ENCODE results near the gene BBOX1. TPM values are rescaled to one million over a fixed set of nuclear protein-coding genes. Genes with fewer than 3 reads are reported as not detected.

BBOX1 gene
- total and polyA plus RNA-seq, 4 donors, result 2.8 to 18.4 (median 9.0) TPM

DNA sequence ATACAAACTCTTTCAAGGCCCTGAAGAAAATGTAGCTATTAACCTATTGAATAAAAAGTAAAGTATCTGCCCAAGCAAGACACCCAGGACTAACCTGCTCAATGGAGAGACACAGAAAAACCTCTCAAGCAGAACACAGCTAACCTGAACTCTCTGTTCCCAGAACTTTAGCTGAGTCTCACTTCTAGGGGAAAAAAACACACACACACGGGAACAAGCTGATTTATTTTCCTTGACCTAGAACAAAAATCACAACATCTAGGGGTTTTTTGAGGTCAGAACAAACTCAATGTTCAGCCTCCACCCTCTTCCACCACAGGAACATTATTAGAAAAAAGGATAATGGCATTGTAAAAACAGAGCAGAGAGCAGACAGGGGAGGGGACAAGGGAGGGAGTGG, 121.6 kb downstream of the BBOX1 start:
- H3K36me3 ChIP-seq (ENCODE audit: control insufficient read depth in 4 of 4, insufficient read depth in 3 of 4, low read depth in 1 of 4, low read length in 3 of 4), result no peaks in the 10 kb centered on the region
- no peaks in the 10 kb centered on the region for H3K4me1 ChIP-seq (ENCODE audit: control insufficient read depth in 4 of 4, insufficient read depth in 4 of 4, low read length in 3 of 4)
- TF ChIP-seq HNF4A (conservative IDR thresholded peaks at IDR 0.05) (no peak), NR2F2 (IDR thresholded peaks at IDR 0.05) (no peak), EGR1 (IDR thresholded peaks at IDR 0.05; ENCODE audit: low read depth in 2 of 2) (no peak), FOXA1 (IDR thresholded peaks at IDR 0.05) (no peak), YY1 (IDR thresholded peaks at IDR 0.05) (no peak), JUND (IDR thresholded peaks at IDR 0.05) (no peak), SP1 (IDR thresholded peaks at IDR 0.05) (no peak), FOXA2 (IDR thresholded peaks at IDR 0.05) (no peak), GABPA (IDR thresholded peaks at IDR 0.05 in 1 of 2, conservative IDR thresholded peaks at IDR 0.05 in 1 of 2) (no peak), RXRA (IDR thresholded peaks at IDR 0.05) (no peak), HNF4G (IDR thresholded peaks at IDR 0.05) (no peak)
- TF ChIP-seq, protein P1, sequence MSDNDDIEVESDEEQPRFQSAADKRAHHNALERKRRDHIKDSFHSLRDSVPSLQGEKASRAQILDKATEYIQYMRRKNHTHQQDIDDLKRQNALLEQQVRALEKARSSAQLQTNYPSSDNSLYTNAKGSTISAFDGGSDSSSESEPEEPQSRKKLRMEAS (IDR thresholded peaks at IDR 0.05), result no peak
- TF ChIP-seq, protein P2, sequence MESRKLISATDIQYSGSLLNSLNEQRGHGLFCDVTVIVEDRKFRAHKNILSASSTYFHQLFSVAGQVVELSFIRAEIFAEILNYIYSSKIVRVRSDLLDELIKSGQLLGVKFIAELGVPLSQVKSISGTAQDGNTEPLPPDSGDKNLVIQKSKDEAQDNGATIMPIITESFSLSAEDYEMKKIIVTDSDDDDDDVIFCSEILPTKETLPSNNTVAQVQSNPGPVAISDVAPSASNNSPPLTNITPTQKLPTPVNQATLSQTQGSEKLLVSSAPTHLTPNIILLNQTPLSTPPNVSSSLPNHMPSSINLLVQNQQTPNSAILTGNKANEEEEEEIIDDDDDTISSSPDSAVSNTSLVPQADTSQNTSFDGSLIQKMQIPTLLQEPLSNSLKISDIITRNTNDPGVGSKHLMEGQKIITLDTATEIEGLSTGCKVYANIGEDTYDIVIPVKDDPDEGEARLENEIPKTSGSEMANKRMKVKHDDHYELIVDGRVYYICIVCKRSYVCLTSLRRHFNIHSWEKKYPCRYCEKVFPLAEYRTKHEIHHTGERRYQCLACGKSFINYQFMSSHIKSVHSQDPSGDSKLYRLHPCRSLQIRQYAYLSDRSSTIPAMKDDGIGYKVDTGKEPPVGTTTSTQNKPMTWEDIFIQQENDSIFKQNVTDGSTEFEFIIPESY (IDR thresholded peaks at IDR 0.05), result no peak
- TF ChIP-seq, protein P3, sequence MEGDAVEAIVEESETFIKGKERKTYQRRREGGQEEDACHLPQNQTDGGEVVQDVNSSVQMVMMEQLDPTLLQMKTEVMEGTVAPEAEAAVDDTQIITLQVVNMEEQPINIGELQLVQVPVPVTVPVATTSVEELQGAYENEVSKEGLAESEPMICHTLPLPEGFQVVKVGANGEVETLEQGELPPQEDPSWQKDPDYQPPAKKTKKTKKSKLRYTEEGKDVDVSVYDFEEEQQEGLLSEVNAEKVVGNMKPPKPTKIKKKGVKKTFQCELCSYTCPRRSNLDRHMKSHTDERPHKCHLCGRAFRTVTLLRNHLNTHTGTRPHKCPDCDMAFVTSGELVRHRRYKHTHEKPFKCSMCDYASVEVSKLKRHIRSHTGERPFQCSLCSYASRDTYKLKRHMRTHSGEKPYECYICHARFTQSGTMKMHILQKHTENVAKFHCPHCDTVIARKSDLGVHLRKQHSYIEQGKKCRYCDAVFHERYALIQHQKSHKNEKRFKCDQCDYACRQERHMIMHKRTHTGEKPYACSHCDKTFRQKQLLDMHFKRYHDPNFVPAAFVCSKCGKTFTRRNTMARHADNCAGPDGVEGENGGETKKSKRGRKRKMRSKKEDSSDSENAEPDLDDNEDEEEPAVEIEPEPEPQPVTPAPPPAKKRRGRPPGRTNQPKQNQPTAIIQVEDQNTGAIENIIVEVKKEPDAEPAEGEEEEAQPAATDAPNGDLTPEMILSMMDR (IDR thresholded peaks at IDR 0.05; ENCODE audit: low read depth, low read length, missing input control), result no peak
- TF ChIP-seq, protein P4, sequence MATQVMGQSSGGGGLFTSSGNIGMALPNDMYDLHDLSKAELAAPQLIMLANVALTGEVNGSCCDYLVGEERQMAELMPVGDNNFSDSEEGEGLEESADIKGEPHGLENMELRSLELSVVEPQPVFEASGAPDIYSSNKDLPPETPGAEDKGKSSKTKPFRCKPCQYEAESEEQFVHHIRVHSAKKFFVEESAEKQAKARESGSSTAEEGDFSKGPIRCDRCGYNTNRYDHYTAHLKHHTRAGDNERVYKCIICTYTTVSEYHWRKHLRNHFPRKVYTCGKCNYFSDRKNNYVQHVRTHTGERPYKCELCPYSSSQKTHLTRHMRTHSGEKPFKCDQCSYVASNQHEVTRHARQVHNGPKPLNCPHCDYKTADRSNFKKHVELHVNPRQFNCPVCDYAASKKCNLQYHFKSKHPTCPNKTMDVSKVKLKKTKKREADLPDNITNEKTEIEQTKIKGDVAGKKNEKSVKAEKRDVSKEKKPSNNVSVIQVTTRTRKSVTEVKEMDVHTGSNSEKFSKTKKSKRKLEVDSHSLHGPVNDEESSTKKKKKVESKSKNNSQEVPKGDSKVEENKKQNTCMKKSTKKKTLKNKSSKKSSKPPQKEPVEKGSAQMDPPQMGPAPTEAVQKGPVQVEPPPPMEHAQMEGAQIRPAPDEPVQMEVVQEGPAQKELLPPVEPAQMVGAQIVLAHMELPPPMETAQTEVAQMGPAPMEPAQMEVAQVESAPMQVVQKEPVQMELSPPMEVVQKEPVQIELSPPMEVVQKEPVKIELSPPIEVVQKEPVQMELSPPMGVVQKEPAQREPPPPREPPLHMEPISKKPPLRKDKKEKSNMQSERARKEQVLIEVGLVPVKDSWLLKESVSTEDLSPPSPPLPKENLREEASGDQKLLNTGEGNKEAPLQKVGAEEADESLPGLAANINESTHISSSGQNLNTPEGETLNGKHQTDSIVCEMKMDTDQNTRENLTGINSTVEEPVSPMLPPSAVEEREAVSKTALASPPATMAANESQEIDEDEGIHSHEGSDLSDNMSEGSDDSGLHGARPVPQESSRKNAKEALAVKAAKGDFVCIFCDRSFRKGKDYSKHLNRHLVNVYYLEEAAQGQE (IDR thresholded peaks at IDR 0.05), result no peak
- TF ChIP-seq, protein P5, sequence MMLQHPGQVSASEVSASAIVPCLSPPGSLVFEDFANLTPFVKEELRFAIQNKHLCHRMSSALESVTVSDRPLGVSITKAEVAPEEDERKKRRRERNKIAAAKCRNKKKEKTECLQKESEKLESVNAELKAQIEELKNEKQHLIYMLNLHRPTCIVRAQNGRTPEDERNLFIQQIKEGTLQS (IDR thresholded peaks at IDR 0.05), result no peak
- H3K9ac ChIP-seq (ENCODE audit: low read depth in 1 of 2, low read length in 2 of 2), result no peak overlapping the region
- no peak overlapping the region for H3K4me3 ChIP-seq (ENCODE audit: low read depth in 1 of 3, low read length in 3 of 3)
- H3K9me3 ChIP-seq (ENCODE audit: control insufficient read depth in 4 of 4, low read length in 3 of 4), result no peaks in the 10 kb centered on the region
- H3K27ac ChIP-seq (ENCODE audit: low read depth in 1 of 2, low read length in 2 of 2), result no peak overlapping the region
- no peaks in the 10 kb centered on the region for H3K27me3 ChIP-seq (ENCODE audit: control insufficient read depth in 4 of 4, insufficient read depth in 4 of 4, low read length in 3 of 4)
- DNase-seq (ENCODE audit: low spot score), result no peak
- 26% methylated on average over 1 of the region's 1 CpG for WGBS

DNA sequence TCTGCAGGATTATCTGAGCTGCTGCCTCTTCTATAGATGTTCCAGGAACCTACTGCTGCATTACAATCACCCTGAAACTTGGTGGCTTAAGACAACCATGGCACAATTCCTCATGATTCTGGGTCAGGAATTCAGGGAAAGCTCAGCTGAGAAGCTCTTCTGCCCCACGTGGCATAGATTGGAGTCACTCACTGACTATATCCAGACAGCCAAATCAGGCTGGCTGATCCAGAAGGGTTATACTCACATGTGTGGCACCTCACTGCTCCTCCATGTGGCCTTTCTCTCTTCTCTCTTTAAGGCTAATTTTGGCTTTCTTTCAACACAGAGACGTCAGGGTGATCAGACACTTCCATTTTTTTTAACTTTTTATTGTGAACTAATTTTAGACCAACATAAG, 125.5 kb downstream of the BBOX1 start:
- H3K4me3 ChIP-seq (ENCODE audit: low read depth in 1 of 3, low read length in 3 of 3), result no peak overlapping the region
- 28% methylated on average over 2 of the region's 2 CpGs for WGBS
- no peak overlapping the region for H3K9ac ChIP-seq (ENCODE audit: low read depth in 1 of 2, low read length in 2 of 2)
- H3K9me3 ChIP-seq (ENCODE audit: control insufficient read depth in 4 of 4, low read length in 3 of 4), result no peaks in the 10 kb centered on the region
- H3K36me3 ChIP-seq (ENCODE audit: control insufficient read depth in 4 of 4, insufficient read depth in 3 of 4, low read depth in 1 of 4, low read length in 3 of 4), result no peaks in the 10 kb centered on the region
- no peak overlapping the region for H3K27ac ChIP-seq (ENCODE audit: low read depth in 1 of 2, low read length in 2 of 2)
- no peaks in the 10 kb centered on the region for H3K4me1 ChIP-seq (ENCODE audit: control insufficient read depth in 4 of 4, insufficient read depth in 4 of 4, low read length in 3 of 4)
- no peaks in the 10 kb centered on the region for H3K27me3 ChIP-seq (ENCODE audit: control insufficient read depth in 4 of 4, insufficient read depth in 4 of 4, low read length in 3 of 4)
- DNase-seq (ENCODE audit: low spot score), result no peak
- no peak for TF ChIP-seq GABPA (IDR thresholded peaks at IDR 0.05 in 1 of 2, conservative IDR thresholded peaks at IDR 0.05 in 1 of 2)
- TF ChIP-seq HNF4G (IDR thresholded peaks at IDR 0.05), result no peak
- no peak for TF ChIP-seq TAF1 (conservative IDR thresholded peaks at IDR 0.05)
- TF ChIP-seq JUND (IDR thresholded peaks at IDR 0.05), result no peak
- TF ChIP-seq, protein P4 (IDR thresholded peaks at IDR 0.05), result no peak
- TF ChIP-seq, protein P2 (IDR thresholded peaks at IDR 0.05), result no peak
- no peak for TF ChIP-seq FOXA1 (IDR thresholded peaks at IDR 0.05)
- no peak for TF ChIP-seq YY1 (IDR thresholded peaks at IDR 0.05)
- no peak for TF ChIP-seq HNF4A (conservative IDR thresholded peaks at IDR 0.05)
- TF ChIP-seq, protein P5 (IDR thresholded peaks at IDR 0.05), result no peak
- no peak for TF ChIP-seq RXRA (IDR thresholded peaks at IDR 0.05)
- no peak for TF ChIP-seq EGR1 (IDR thresholded peaks at IDR 0.05; ENCODE audit: low read depth in 2 of 2)
- no peak for TF ChIP-seq FOXA2 (IDR thresholded peaks at IDR 0.05)
- TF ChIP-seq SP1 (IDR thresholded peaks at IDR 0.05), result no peak

Measured in liver (tissue), 9 donors.